HG02852 (cell line): Measurements from ENCODE around the gene HBA2.
"Not testable (repeated sequence)": the region's sequence is repeated elsewhere in the genome, so short reads cannot be mapped to it uniquely, and the experiment has no call there.

Experiments used
- ATAC-seq: cut with Tn5 transposase; IDR thresholded peaks from one replicate; pipeline ENCODE4 v1.9.1; 2021; ENCODE audit warnings: mild to moderate bottlenecking, moderate library complexity; ENCODE audit not compliant: unreplicated experiment

The HBA2 gene

DNA sequence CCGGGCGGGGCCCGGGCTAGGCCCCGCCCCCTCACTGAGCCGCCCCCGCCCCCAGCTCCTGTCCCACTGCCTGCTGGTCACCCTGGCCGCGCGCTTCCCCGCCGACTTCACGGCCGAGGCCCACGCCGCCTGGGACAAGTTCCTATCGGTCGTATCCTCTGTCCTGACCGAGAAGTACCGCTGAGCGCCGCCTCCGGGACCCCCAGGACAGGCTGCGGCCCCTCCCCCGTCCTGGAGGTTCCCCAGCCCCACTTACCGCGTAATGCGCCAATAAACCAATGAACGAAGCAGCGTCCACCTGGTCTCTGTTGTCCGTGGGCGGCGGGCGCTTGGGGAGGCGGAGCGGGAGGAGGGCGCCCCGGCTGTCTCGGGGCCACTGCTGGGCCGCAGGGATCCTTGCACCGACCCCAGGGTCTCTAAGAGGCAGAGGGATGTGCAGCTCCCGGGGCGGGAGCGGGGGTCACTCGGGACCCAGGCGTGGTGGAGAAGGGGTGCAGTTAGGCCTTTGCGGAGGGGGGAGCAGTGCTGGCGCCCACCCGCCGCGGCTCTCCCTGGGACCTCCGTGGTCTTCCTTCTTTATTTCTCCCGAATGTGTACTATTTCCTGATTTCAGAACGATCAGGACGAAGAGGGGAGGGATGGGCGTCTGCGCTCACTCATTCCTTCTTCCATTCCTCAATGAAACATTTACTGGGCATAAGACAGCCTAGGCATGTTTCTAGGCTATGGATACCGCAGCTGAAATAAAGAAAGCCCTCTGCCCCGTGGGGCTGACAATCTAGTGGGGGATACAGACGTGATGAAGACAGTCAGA, 18.3 kb upstream of the HBA2 start:
- ATAC-seq, result no peak

DNA sequence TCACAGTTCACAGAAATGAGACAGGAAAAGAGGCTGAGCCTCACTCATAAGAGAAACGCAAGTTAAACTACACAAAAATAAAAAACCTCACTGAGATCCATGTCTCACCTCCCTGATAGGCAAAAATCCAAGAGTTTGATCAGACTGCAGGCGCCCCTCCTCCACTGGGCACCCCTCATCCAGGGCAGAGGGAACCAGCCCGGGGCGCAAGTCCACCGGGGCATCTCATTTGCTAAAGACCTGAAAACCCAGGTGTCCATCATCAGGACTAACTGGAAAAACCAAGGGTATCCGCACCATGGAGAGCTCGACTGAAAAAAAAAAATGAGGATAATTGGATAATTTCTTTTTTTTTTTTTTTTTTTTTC, 17.7 kb upstream of the HBA2 start:
- ATAC-seq, result no peak

DNA sequence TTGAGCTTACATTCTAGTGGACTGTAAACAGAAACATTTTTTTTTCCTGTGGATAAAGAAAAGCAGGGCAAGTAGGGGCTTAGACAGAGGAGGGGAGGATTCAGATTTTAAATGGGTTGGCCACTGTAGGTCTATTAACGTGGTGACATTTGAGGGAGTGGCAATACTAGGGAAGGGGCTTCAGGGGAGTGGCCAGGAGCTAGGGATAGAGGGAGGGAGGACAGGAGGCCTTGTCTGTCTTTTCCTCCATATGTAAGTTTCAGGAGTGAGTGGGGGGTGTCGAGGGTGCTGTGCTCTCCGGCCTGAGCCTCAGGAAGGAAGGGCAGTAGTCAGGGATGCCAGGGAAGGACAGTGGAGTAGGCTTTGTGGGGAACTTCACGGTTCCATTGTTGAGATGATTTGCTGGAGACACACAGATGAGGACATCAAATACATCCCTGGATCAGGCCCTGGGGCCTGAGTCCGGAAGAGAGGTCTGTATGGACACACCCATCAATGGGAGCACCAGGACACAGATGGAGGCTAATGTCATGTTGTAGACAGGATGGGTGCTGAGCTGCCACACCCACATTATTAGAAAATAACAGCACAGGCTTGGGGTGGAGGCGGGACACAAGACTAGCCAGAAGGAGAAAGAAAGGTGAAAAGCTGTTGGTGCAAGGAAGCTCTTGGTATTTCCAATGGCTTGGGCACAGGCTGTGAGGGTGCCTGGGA, 13.4 kb upstream of the HBA2 start:
- ATAC-seq, result no peak

DNA sequence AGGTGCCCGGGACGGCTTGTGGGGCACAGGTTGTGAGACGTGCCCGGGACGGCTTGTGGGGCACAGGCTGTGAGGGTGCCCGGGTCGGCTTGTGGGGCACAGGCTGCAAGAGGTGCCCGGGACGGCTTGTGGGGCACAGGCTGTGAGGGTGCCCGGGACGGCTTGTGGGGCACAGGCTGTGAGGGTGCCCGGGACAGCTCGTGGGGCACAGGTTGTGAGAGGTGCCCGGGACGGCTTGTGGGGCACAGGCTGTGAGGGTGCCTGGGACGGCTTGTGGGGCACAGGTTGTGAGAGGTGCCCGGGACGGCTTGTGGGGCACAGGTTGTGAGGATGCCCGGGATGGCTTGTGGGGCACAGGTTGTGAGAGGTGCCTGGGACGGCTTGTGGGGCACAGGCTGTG, 12.4 kb upstream of the HBA2 start:
- not testable (repeated sequence) for ATAC-seq

- ATAC-seq, result no peak
Observed at GRCh38 chr16:160691-161190, 11.9 kb upstream of the HBA2 start.

DNA sequence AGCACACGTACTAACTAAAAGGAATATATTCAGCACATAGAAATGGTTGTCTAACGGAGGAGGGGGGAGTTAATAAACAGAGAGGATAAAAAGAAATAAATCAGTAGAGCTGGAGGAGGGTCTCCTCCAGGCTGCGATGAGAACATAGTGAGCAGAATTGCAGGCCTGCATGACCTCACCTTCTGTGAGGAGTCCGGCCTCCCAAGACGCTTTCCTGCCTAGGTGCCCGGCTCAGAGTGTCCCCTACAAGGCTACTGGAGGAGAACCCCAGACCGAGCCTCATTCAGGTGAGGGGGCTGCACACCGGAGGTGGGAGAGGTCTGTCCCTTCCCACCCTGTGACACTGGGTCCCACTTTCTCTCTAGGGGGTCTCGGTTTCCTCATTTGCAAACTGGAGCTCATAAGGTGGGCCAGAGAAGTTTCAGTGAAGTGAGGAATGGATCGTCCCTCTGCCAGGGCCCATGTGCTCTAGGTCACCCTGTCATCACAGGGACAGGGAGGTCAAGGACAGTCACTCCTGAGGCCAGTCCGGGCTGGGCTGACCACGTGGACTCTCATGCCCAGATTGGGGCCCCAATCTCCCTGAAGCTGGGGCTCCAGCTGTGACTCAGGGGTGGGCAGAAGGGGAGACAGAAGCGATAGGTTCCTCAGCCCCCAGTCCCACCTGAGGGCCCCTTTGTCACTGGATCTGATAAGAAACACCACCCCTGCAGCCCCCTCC, 10.2 kb upstream of the HBA2 start:
- no peak for ATAC-seq

DNA sequence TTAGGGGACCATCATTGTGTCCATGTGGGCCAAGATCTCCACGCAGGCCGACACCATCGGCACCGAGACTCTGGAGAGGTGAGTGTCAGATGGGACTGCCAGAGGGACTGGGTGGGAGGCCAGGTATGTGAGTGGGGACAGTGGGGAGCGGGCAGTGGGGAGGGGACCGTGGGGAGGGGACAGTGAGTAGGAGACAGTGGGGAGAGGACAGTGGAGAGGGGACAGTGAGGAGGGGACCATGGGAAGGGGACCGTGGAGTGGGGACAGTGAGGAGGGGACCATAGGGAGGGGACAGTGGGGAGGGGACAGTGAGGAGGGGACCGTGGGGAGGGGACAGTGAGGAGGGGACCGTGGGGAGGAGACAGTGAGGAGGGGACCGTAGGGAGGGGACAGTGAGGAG, 9.5 kb upstream of the HBA2 start:
- not testable (repeated sequence) for ATAC-seq

- ATAC-seq, result not testable (repeated sequence)
Observed at GRCh38 chr16:163696-164095, 9.0 kb upstream of the HBA2 start.

DNA sequence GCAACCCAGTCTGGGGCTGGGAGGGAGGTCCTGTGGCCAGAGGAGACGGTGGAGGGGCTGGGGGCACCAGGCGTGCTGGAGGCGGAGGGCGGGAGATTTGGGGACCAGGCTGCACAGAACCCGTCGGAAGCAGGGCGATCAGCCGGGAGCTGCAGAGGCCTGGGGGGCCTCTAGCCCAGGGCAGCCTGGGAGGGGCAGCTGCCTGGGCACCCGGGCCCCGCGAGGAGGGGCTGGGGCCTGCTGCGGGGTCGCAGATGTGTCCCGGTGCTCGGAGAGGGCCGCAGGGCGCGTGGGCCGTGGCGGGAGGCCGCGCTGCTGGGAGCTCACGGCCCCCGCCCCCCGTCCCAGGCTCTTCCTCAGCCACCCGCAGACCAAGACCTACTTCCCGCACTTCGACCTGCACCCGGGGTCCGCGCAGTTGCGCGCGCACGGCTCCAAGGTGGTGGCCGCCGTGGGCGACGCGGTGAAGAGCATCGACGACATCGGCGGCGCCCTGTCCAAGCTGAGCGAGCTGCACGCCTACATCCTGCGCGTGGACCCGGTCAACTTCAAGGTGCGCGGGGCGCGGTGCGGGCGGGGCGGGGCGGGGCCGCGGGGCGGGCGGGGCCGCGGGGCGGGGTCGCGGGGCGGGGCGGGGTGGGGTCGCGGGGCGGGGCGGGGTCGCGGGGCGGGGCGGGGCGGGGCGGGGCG, 8.4 kb upstream of the HBA2 start:
- not testable (repeated sequence) for ATAC-seq

DNA sequence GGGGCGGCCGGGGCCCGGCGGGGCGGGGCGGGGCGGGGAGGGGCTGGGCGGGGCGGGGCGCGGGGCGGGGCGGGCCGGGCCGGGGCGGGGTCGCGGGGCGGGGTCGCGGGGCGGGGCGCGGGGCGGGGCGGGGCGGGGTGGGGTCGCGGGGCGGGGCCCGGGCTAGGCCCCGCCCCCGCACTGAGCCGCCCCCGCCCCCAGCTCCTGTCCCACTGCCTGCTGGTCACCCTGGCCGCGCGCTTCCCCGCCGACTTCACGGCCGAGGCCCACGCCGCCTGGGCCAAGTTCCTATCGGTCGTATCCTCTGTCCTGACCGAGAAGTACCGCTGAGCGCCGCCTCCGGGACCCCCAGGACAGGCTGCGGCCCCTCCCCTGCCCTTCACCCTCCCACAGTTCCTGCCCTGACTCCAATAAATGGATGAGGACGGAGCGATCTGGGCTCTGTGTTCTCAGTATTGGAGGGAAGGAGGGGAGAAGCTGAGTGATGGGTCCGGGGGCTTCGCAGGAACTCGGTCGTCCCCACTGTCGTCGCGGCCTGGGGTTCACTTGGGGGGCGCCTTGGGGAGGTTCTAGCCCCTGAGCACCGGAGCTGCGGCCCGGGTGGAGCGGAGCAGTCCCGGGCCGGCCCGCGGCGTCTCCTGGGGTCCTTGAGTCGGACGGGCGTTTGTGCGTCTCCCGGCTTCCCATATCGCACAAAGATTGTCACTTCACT, 7.7 kb upstream of the HBA2 start:
- no peak for ATAC-seq

- no peak for ATAC-seq
Observed at GRCh38 chr16:165539-166374, 6.9 kb upstream of the HBA2 start, which contains the start of gene HBM. Gene HBM, plus strand, starts transcription at chr16:165978. Its CDS starts 20 bp downstream, at chr16:165998.

GRCh38 chr16:166375-167121, 6.1 kb upstream of the HBA2 start:
- ATAC-seq, result no peak

- no peak for ATAC-seq
Observed at GRCh38 chr16:167122-167690, 5.5 kb upstream of the HBA2 start.

GRCh38 chr16:168424-168823, 4.3 kb upstream of the HBA2 start:
- ATAC-seq, result no peak

GRCh38 chr16:169014-169413, 3.7 kb upstream of the HBA2 start:
- no peak for ATAC-seq

GRCh38 chr16:170088-170507, 2.6 kb upstream of the HBA2 start:
- ATAC-seq, result not testable (repeated sequence)

DNA sequence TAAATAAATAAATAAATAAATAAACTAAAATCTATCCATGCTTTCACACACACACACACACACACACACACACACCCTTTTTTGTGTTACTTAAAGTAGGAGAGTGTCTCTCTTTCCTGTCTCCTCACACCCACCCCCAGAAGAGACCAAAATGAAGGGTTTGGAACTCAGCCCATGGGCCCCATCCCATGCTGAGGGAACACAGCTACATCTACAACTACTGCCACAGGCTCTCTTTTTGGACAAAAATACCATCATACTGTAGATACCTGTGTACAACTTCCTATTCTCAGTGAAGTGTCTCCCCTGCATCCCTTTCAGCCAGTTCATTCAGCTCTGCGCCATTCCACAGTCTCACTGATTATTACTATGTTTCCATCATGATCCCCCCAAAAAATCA, 1.9 kb upstream of the HBA2 start:
- no peak for ATAC-seq

DNA sequence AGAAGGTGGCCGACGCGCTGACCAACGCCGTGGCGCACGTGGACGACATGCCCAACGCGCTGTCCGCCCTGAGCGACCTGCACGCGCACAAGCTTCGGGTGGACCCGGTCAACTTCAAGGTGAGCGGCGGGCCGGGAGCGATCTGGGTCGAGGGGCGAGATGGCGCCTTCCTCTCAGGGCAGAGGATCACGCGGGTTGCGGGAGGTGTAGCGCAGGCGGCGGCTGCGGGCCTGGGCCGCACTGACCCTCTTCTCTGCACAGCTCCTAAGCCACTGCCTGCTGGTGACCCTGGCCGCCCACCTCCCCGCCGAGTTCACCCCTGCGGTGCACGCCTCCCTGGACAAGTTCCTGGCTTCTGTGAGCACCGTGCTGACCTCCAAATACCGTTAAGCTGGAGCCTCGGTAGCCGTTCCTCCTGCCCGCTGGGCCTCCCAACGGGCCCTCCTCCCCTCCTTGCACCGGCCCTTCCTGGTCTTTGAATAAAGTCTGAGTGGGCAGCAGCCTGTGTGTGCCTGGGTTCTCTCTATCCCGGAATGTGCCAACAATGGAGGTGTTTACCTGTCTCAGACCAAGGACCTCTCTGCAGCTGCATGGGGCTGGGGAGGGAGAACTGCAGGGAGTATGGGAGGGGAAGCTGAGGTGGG, 657 bp downstream of the HBA2 start:
- ATAC-seq, result not testable (repeated sequence)
